ENCODE results near the gene RNF212. TPM values are rescaled to one million over a fixed set of nuclear protein-coding genes. Genes with fewer than 3 reads are reported as not detected.

Gene RNF212
- polyA plus RNA-seq, 2 of the 4 experiments (the other 2 are of a cell fraction): 3.0 TPM

DNA sequence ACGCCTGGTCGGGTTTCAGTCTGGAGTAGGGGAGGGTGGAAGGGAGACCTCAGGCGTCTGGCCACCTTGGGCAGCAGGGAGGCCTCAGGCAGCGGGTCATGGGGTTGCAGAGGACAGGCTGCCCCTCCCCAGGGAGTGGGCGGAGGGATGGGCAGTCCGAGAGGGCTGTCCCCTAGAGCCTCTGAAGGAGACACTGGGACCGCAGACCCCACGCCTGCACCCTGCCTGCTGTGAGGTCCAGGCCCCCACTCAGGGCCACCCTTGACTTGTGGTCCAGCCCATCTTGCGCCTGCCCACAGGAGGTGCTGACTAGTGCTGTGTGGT is 85.5 kb downstream of the RNF212 start:
- DNase-seq (ENCODE audit: low read depth in 1 of 2, low spot score in 1 of 2) (no peak), ATAC-seq (peak in 1 of 2 experiments; percentile 6; a peak in 2 of 6 replicates), FAIRE-seq (no peak)
- CTCF ChIA-PET: no interaction called here
- WGBS (ENCODE audit: missing lambda C conversion rate): no CpG with 5 or more reads among the region's 9 CpGs
- Histone ChIP-seq H3K4me2 (no peak overlapping the region), H3K4me1 (no peaks in the 10 kb centered on the region), H3K4me3 (no peak overlapping the region), H3K27ac (no peak overlapping the region), H3K9me3 (no peaks in the 10 kb centered on the region)
- POLR2A ChIA-PET: no interaction called here
- no peak for TF ChIP-seq KDM1A (IDR thresholded peaks at IDR 0.05; ENCODE audit: low read depth)
- TF ChIP-seq, protein P1, sequence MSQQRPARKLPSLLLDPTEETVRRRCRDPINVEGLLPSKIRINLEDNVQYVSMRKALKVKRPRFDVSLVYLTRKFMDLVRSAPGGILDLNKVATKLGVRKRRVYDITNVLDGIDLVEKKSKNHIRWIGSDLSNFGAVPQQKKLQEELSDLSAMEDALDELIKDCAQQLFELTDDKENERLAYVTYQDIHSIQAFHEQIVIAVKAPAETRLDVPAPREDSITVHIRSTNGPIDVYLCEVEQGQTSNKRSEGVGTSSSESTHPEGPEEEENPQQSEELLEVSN (IDR thresholded peaks at IDR 0.05; ENCODE audit: borderline replicate concordance, low read depth): no peak
- no peak for TF ChIP-seq GATA3 (IDR thresholded peaks at IDR 0.05; ENCODE audit: borderline replicate concordance)
- TF ChIP-seq ZNF302 (CRISPR knock-in tag; IDR thresholded peaks at IDR 0.05): no peak
- TF ChIP-seq RNF2 (IDR thresholded peaks at IDR 0.05; ENCODE audit: borderline replicate concordance, low read depth): no peak
- TF ChIP-seq HOXB13 (CRISPR knock-in tag; IDR thresholded peaks at IDR 0.05; ENCODE audit: low read depth): no peak
- no peak for TF ChIP-seq CHD2 (IDR thresholded peaks at IDR 0.05; ENCODE audit: low read length, partially characterized antibody)

DNA sequence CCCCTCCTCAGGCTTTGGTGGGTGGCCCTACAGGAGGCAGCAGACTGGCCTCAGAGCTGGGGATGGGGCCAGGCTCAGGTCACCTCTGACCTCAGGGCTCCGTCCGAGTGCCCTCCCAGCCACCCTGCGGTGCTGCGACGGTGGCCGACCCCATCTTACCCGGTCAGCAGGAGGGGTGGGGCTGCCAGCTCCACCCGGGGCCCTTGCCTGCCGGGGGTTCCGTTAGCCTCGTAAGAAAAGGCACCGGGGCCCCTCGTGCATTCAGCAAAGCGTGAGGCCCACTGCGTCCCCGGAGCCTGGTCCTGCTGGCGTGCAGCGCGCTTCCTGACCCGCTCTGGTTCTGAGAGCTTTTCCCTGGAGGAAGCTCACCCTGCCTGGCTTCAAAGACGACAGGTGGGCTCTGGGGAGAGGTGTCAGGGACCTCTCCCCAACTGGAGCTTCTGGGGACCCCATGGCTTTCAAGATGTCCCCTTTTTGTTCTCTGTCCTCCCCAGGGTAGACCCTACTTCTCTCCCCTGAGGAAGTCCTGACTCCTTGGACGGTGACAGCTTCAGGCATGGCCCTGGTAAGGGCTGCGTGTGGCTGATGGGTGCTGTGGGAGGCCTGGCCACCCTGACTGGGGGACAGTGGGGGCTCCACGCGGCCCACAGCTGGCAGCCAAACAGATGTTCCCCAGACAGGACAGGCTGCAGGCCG is 86.0 kb downstream of the RNF212 start:
- ChIA-PET CTCF (no interaction called here), POLR2A (no interaction called here)
- Histone ChIP-seq H3K27ac (no peak overlapping the region), H3K4me1 (no peaks in the 10 kb centered on the region), H3K4me3 (no peak overlapping the region), H3K9me3 (no peaks in the 10 kb centered on the region), H3K4me2 (no peak overlapping the region)
- no peak for FAIRE-seq
- no peak for DNase-seq (ENCODE audit: low read depth in 1 of 2, low spot score in 1 of 2)
- no peak; a peak in 2 of 6 replicates for ATAC-seq
- WGBS (ENCODE audit: missing lambda C conversion rate): 95% methylated on average over 11 of the region's 26 CpGs
- no peak for TF ChIP-seq MYC (IDR thresholded peaks at IDR 0.05; ENCODE audit: borderline replicate concordance, low read length)
- no peak for TF ChIP-seq NFE2L2 (conservative IDR thresholded peaks at IDR 0.05; ENCODE audit: low read length)
- TF ChIP-seq, protein P2, sequence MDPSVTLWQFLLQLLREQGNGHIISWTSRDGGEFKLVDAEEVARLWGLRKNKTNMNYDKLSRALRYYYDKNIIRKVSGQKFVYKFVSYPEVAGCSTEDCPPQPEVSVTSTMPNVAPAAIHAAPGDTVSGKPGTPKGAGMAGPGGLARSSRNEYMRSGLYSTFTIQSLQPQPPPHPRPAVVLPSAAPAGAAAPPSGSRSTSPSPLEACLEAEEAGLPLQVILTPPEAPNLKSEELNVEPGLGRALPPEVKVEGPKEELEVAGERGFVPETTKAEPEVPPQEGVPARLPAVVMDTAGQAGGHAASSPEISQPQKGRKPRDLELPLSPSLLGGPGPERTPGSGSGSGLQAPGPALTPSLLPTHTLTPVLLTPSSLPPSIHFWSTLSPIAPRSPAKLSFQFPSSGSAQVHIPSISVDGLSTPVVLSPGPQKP (IDR thresholded peaks at IDR 0.05; ENCODE audit: low read depth, low read length): no peak
- TF ChIP-seq JUNB (IDR thresholded peaks at IDR 0.05): no peak
- no peak for TF ChIP-seq SMC3 (IDR thresholded peaks at IDR 0.05)
- TF ChIP-seq EP300 (IDR thresholded peaks at IDR 0.05): no peak
- TF ChIP-seq BHLHE40 (IDR thresholded peaks at IDR 0.05; ENCODE audit: low read depth, low read length): no peak
- no peak for TF ChIP-seq POLR2AphosphoS2 (conservative IDR thresholded peaks at IDR 0.05; ENCODE audit: low read length)
- TF ChIP-seq, protein P3, sequence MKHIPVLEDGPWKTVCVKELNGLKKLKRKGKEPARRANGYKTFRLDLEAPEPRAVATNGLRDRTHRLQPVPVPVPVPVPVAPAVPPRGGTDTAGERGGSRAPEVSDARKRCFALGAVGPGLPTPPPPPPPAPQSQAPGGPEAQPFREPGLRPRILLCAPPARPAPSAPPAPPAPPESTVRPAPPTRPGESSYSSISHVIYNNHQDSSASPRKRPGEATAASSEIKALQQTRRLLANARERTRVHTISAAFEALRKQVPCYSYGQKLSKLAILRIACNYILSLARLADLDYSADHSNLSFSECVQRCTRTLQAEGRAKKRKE (CRISPR knock-in tag; IDR thresholded peaks at IDR 0.05; ENCODE audit: low read depth): no peak
- TF ChIP-seq RCOR1 (IDR thresholded peaks at IDR 0.05; ENCODE audit: low read depth, low read length): no peak
- no peak for TF ChIP-seq CHD2 (IDR thresholded peaks at IDR 0.05; ENCODE audit: low read length, partially characterized antibody)
- TF ChIP-seq HOXB5 (CRISPR knock-in tag; IDR thresholded peaks at IDR 0.05): no peak
- TF ChIP-seq, protein P4, sequence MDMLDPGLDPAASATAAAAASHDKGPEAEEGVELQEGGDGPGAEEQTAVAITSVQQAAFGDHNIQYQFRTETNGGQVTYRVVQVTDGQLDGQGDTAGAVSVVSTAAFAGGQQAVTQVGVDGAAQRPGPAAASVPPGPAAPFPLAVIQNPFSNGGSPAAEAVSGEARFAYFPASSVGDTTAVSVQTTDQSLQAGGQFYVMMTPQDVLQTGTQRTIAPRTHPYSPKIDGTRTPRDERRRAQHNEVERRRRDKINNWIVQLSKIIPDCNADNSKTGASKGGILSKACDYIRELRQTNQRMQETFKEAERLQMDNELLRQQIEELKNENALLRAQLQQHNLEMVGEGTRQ (IDR thresholded peaks at IDR 0.05): no peak

DNA sequence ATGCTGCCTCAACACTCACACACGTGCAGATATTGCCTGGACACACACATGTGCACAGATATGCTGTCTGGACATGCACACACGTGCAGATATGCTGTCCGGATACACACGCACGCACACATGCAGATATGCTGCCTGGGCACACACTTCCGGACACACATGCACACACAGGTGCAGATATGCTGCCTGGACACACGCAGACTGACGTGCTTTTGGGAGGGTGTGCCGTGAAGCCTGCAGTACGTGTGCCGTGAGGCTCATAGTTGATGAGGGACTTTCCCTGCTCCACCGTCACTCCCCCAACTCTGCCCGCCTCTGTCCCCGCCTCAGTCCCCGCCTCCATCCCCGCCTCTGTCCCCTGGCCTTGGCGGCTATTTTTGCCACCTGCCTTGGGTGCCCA is 87.2 kb downstream of the RNF212 start:
- Histone ChIP-seq H3K4me1 (no peaks in the 10 kb centered on the region), H3K4me3 (no peak overlapping the region), H3K27ac (no peak overlapping the region), H3K9me3 (no peaks in the 10 kb centered on the region), H3K4me2 (no peak overlapping the region)
- TF ChIP-seq MAFK (IDR thresholded peaks at IDR 0.05; ENCODE audit: partially characterized antibody) (no peak), NPAS2 (CRISPR knock-in tag; IDR thresholded peaks at IDR 0.05; ENCODE audit: borderline replicate concordance) (no peak)
- no peak for DNase-seq (ENCODE audit: low read depth in 1 of 2, low spot score in 1 of 2)
- FAIRE-seq: no peak
- peak in 1 of 2 experiments; percentile 44; a peak in 3 of 6 replicates for ATAC-seq
- WGBS (ENCODE audit: missing lambda C conversion rate): 48% methylated on average over 17 of the region's 17 CpGs
- CTCF ChIA-PET: no interaction called here
- POLR2A ChIA-PET: no interaction called here
